RWPE2 (cell line): ENCODE results near the gene MPHOSPH9.

ENCODE experiments used
- ATAC-seq: fragments of 200-7000 bp; cut with Tn5 transposase; 3 replicates; pipeline ENCODE4 v1.9.1; 2021; ENCODE audit warnings: low read depth
- DNase-seq: peaks from one replicate; pipeline ENCODE4 v3.0.0-alpha.2; 2020; ENCODE audit warnings: low spot score
- H3K27ac ChIP-seq: fragments of 450-650 bp; 2 replicates; pipeline ENCODE4 v1.5.1; 2017; ENCODE audit warnings: mild to moderate bottlenecking; ENCODE audit not compliant: poor library complexity, severe bottlenecking
- H3K27me3 ChIP-seq: fragments of 250-450 bp; sonication (Bioruptor Pico); 2 replicates; pipeline ENCODE4 v1.5.1; 2021; ENCODE audit warnings: mild to moderate bottlenecking, moderate library complexity; ENCODE audit not compliant: insufficient read depth, poor library complexity, severe bottlenecking
- H3K36me3 ChIP-seq: fragments of 250-450 bp; sonication (Bioruptor Pico); 2 replicates; pipeline ENCODE4 v1.5.1; 2020; ENCODE audit warnings: low read depth, mild to moderate bottlenecking, moderate library complexity
- H3K4me1 ChIP-seq: fragments of 250-450 bp; sonication (Bioruptor Pico); 2 replicates; pipeline ENCODE4 v1.5.1; 2021; ENCODE audit warnings: mild to moderate bottlenecking, moderate library complexity; ENCODE audit not compliant: insufficient read depth, poor library complexity, severe bottlenecking
- H3K4me3 ChIP-seq: fragments of 250-450 bp; sonication (Bioruptor Pico); 2 replicates; pipeline ENCODE4 v1.5.1; 2021; ENCODE audit warnings: mild to moderate bottlenecking, moderate library complexity; ENCODE audit not compliant: severe bottlenecking
- H3K9me3 ChIP-seq: fragments of 250-450 bp; sonication (Bioruptor Pico); 2 replicates; pipeline ENCODE4 v1.5.1; 2021; ENCODE audit warnings: mild to moderate bottlenecking, moderate library complexity; ENCODE audit not compliant: severe bottlenecking
- TF ChIP-seq, protein P1 (sequence below): fragments of 450-650 bp; IDR thresholded peaks from one replicate; pipeline ENCODE4 v1.5.1; 2017; ENCODE audit warnings: mild to moderate bottlenecking, moderate library complexity; ENCODE audit not compliant: poor library complexity, severe bottlenecking

The MPHOSPH9 gene

DNA sequence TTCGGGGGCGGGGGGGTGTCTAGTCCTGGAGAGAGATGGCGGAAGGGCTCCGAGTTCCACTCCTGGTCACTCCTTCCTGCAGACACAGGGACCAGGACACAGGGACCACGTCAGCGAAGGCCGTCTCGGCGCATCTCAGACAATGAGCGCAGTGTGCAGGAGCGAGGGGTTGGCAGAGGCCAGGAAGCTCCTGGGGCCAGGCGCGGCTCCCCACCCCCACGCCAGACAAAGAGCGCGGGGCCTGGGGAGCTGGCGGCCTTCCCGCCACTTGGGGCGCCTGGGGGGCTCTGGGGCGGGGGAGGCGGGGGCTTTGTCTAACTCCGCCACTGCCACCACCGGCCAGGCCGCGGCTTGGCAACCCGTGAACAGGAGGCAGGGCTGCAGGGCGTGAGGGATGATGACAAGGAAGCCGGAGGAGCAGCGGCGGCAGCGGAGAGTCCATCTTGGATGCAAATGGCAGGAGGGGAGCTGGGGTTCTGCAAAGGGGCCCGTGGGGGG is 36.5 kb upstream of the MPHOSPH9 start:
- DNase-seq (peak; percentile 69), ATAC-seq (no peak)
- peak overlapping the region; percentile 100 for H3K4me3 ChIP-seq
- no peaks in the 10 kb centered on the region for H3K4me1 ChIP-seq
- H3K27ac ChIP-seq = peak overlapping the region; percentile 77
- no peaks in the 10 kb centered on the region for H3K27me3 ChIP-seq
- no peaks in the 10 kb centered on the region for H3K9me3 ChIP-seq
- H3K36me3 ChIP-seq = peaks cover 16% of the 10 kb centered on the region
- TF ChIP-seq, protein P1, sequence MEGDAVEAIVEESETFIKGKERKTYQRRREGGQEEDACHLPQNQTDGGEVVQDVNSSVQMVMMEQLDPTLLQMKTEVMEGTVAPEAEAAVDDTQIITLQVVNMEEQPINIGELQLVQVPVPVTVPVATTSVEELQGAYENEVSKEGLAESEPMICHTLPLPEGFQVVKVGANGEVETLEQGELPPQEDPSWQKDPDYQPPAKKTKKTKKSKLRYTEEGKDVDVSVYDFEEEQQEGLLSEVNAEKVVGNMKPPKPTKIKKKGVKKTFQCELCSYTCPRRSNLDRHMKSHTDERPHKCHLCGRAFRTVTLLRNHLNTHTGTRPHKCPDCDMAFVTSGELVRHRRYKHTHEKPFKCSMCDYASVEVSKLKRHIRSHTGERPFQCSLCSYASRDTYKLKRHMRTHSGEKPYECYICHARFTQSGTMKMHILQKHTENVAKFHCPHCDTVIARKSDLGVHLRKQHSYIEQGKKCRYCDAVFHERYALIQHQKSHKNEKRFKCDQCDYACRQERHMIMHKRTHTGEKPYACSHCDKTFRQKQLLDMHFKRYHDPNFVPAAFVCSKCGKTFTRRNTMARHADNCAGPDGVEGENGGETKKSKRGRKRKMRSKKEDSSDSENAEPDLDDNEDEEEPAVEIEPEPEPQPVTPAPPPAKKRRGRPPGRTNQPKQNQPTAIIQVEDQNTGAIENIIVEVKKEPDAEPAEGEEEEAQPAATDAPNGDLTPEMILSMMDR = peak; percentile 9

DNA sequence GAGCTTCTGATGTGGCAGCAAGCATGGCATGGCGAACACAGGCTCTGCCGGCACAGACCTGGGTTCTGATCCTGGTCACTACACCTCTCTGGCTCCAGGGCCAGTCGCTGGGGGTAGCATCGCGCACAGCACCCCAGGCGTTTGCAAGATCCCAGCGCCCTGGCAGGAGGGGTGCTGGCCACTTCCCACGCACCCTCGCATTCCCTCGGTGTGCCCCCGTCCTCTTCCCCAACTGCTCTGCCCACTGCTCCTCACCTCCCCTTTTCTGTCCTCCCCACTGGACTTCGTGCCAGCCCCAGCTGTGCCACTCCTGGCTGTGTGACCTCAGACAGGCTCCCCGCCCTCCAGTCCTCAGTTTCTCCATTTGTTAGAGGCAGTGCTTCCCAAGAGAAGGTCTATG is 35.9 kb upstream of the MPHOSPH9 start:
- TF ChIP-seq, protein P1 = no peak
- no peak for DNase-seq
- H3K4me3 ChIP-seq = no peak overlapping the region

DNA sequence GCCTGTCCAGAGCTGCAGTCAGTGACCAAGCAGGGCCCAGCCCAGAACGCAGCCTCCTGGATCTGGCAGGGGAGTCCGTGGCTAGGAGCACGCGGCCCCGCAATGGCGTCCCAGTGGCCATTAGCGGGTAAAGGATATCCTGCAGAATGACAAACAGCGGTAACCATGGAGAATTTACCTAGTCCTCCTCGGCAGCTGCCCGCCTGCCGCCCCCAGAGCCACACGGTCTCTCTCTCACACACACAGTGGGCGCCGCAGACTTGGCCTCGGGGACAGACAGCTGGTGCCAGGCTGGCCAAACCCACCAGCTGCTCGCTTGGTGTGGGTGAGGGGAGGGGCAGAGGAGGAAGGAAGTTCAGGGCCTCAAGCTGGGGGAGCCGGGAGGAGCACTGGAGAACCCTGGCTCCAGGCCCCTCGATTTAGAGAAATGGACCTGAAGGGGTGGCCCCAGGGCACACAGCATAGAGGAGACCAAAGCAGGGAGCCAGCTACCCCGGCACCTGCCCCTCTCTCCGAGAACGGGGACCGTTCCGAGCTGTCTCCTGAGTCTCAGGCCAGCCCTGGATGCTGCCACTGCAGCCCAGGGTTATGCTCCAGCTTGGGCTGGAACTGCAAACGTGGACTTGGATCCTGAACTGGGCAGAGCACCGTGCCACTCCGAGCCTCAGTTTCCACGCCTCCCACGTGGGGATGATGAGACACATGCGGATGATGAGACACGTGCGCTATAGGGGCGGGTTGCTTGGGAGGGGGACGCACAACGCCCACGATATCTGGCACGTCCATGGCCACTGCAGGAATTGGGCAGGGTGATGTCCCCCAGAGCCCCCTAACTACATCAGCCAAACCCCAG is 35.3 kb upstream of the MPHOSPH9 start:
- H3K9me3 ChIP-seq = no peaks in the 10 kb centered on the region
- H3K4me3 ChIP-seq = no peak overlapping the region
- no peaks in the 10 kb centered on the region for H3K4me1 ChIP-seq
- H3K27me3 ChIP-seq = no peaks in the 10 kb centered on the region
- ATAC-seq (no peak), DNase-seq (no peak)
- peaks cover 23% of the 10 kb centered on the region for H3K36me3 ChIP-seq
- H3K27ac ChIP-seq = no peak overlapping the region
- TF ChIP-seq, protein P1 = no peak

More for the DNA sequence above, 35.9 kb upstream of the MPHOSPH9 start:
- H3K4me1 ChIP-seq = no peaks in the 10 kb centered on the region
- H3K36me3 ChIP-seq = peaks cover 17% of the 10 kb centered on the region
- ATAC-seq = no peak
- peak overlapping the region; percentile 77 for H3K27ac ChIP-seq
- no peaks in the 10 kb centered on the region for H3K27me3 ChIP-seq
- H3K9me3 ChIP-seq = no peaks in the 10 kb centered on the region

DNA sequence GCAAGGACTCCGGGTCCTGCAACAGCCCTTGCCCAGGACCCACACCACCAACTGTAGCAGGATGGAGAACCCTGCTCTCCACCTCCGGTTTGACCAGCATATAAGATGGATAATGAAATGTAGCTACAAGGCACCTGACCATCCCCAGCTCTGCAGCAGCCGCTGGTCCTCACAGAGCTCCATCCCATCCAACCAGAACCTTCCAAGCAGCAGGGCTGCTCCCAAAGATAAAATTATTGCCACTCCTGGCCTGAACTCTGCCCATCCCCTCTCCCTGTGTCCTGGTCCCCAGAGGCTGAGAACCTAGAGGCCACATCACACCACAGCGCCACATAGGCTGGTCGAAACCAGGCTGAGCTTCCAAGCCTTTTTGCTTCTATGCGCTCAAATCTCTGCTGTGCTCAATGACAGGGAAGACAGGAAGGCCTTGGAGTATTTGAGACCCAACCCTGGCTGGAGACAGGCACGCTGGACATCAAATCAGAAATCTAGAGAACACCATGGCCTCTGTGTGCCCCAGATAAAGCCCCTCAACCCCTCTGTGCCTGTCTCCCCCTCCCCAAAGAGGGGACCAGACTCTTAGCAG is 34.5 kb upstream of the MPHOSPH9 start:
- TF ChIP-seq, protein P1 = no peak
- Histone ChIP-seq H3K27me3 (no peaks in the 10 kb centered on the region), H3K36me3 (peaks cover 27% of the 10 kb centered on the region), H3K4me3 (no peak overlapping the region), H3K9me3 (no peaks in the 10 kb centered on the region), H3K27ac (no peak overlapping the region), H3K4me1 (no peaks in the 10 kb centered on the region)
- ATAC-seq (no peak), DNase-seq (no peak)
